HCT116 (cell line): ENCODE results near the gene TBX2. TPM values are rescaled to one million over a fixed set of nuclear protein-coding genes. Genes with fewer than 3 reads are reported as not detected.

Experiments
- ATAC-seq: fragments of 200-7000 bp; cut with Tn5 transposase; 2 replicates; pipeline ENCODE4 v1.9.1; 2020; ENCODE audit warnings: mild to moderate bottlenecking, moderate library complexity
- BruUV-seq: library from RNA; stranded (reverse); fragments of 400-500 nt; replicated peaks from 2 replicates; lab custom pipeline; 2021; lab: Mats Ljungman, UMichigan
- CTCF ChIA-PET: fragments of 300-600 bp; sonication (Branson Sonifier 250); formaldehyde crosslinking; loops from one replicate; lab custom pipeline; 2021; ENCODE audit warnings: antibody characterized with exemption; lab: Charles Lee
- POLR2A ChIA-PET: fragments of 300-600, 350-600 bp; sonication (Branson Sonifier 250); formaldehyde crosslinking; loops from one replicate; lab custom pipeline; 2021; ENCODE audit warnings: antibody characterized with exemption; lab: Charles Lee
- RAD21 ChIA-PET, 2 experiments: fragments of 300-600 bp; sonication (Branson Sonifier 250); formaldehyde crosslinking; loops; one replicate each; lab custom pipeline; 2023; ENCODE audit warnings: low total read pairs in 2 of 2; ENCODE audit not compliant: uncharacterized antibody in 2 of 2, unreplicated experiment in 2 of 2, low non-redundant PET in 1 of 2; lab: Charles Lee
- DNase-seq: peaks from one replicate; pipeline ENCODE4 v3.0.0-alpha.2; 2010; ENCODE audit warnings: low read depth, low spot score
- H2AFZ ChIP-seq: fragments of 200-600 bp; shearing (Covaris generic), sonication (generic); 2 replicates; pipeline ENCODE4 v1.6.1; 2017; ENCODE audit warnings: low read depth, mixed run types, mixed read lengths, antibody characterized with exemption, low read length; ENCODE audit not compliant: poor library complexity, severe bottlenecking
- H3K27ac ChIP-seq: 2 replicates; pipeline ENCODE4 v1.5.1; 2012; ENCODE audit warnings: low read depth, low read length
- H3K27me3 ChIP-seq: fragments of 200-600 bp; sonication (generic); 2 replicates; pipeline ENCODE4 v1.6.1; 2016; ENCODE audit warnings: mixed run types, low read length, mixed read lengths; ENCODE audit not compliant: insufficient read depth
- H3K36me3 ChIP-seq, 2 experiments: fragments of 200-500 bp in 1 of 2; fragments of 200-600 bp in 1 of 2; sonication (Bioruptor generic) in 1 of 2; sonication (generic) in 1 of 2; 2 replicates each; pipeline versions ENCODE4 v1.5.1 to v1.6.1; 2014 to 2016; ENCODE audit warnings: low read length in 2 of 2, inconsistent platforms in 1 of 2, mixed read lengths in 1 of 2, mixed run types in 1 of 2; ENCODE audit not compliant: insufficient read depth in 2 of 2, control insufficient read depth in 1 of 2
- H3K4me1 ChIP-seq, 2 experiments: fragments of 200-600 bp in 1 of 2; sonication (generic) in 1 of 2; 2 replicates each; pipeline versions ENCODE4 v1.5.1 to v1.6.1; 2012 to 2017; ENCODE audit warnings: low read length in 2 of 2, inconsistent platforms in 1 of 2, mild to moderate bottlenecking in 1 of 2, mixed read lengths in 1 of 2, mixed run types in 1 of 2, moderate library complexity in 1 of 2; ENCODE audit not compliant: insufficient read depth in 2 of 2, control insufficient read depth in 1 of 2
- H3K4me2 ChIP-seq: fragments of 200-600 bp; sonication (generic); 2 replicates; pipeline ENCODE4 v1.6.1; 2017; ENCODE audit warnings: mixed run types, low read length, mixed read lengths
- H3K4me3 ChIP-seq, 2 experiments: fragments of 200-600 bp in 1 of 2; sonication (generic) in 1 of 2; replicated peaks in 1 of 2; 2 replicates each; pipeline ENCODE4 v1.5.1; 2011 to 2016; ENCODE audit warnings: low read length in 2 of 2, control low read depth in 1 of 2, low read depth in 1 of 2, mild to moderate bottlenecking in 1 of 2, mixed read lengths in 1 of 2, mixed run types in 1 of 2
- H3K79me2 ChIP-seq: fragments of 200-600 bp; sonication (generic); 2 replicates; pipeline ENCODE4 v1.6.1; 2017; ENCODE audit warnings: mild to moderate bottlenecking, mixed run types, low read length, moderate library complexity, mixed read lengths; ENCODE audit not compliant: insufficient read depth
- H3K9ac ChIP-seq: fragments of 200-600 bp; sonication (generic); 2 replicates; pipeline ENCODE4 v1.6.1; 2016; ENCODE audit warnings: low read length, mixed read lengths
- H3K9me2 ChIP-seq: fragments of 200-600 bp; sonication (generic), shearing (Covaris generic); 2 replicates; pipeline ENCODE4 v1.6.1; 2017; ENCODE audit warnings: mixed run types, mild to moderate bottlenecking, moderate library complexity; ENCODE audit not compliant: insufficient read depth
- H3K9me3 ChIP-seq, 2 experiments: fragments of 200-500 bp in 1 of 2; fragments of 200-600 bp in 1 of 2; sonication (Bioruptor generic) in 1 of 2; sonication (generic) in 1 of 2; 2 replicates each; pipeline ENCODE4 v1.6.1; 2014 to 2017; ENCODE audit warnings: low read length in 2 of 2, mixed read lengths in 2 of 2, inconsistent platforms in 1 of 2, low read depth in 1 of 2, mild to moderate bottlenecking in 1 of 2, mixed run types in 1 of 2, moderate library complexity in 1 of 2; ENCODE audit not compliant: control insufficient read depth in 1 of 2, insufficient read depth in 1 of 2
- H4K20me1 ChIP-seq: fragments of 200-600 bp; sonication (generic), shearing (Covaris generic); 2 replicates; pipeline ENCODE4 v1.6.1; 2017; ENCODE audit warnings: mixed run types, mild to moderate bottlenecking, moderate library complexity; ENCODE audit not compliant: insufficient read depth
- CBX3 ChIP-seq: IDR thresholded peaks from 2 replicates; pipeline ENCODE4 v1.6.1; 2012; ENCODE audit warnings: low read depth
- FOSL1 ChIP-seq: IDR thresholded peaks from 2 replicates; pipeline ENCODE4 v1.6.1; 2012; ENCODE audit warnings: low read depth
- MAX ChIP-seq: IDR thresholded peaks from 2 replicates; pipeline ENCODE4 v1.6.1; 2012
- POLR2A ChIP-seq: IDR thresholded peaks from 2 replicates; pipeline ENCODE4 v1.7.0; 2011; ENCODE audit warnings: borderline replicate concordance; ENCODE audit not compliant: insufficient read depth, insufficient read length; ENCODE audit errors: extremely low read depth
- RAD21 ChIP-seq: IDR thresholded peaks from 2 replicates; pipeline ENCODE4 v1.6.1; 2012; ENCODE audit warnings: low read depth, mild to moderate bottlenecking
- SP1 ChIP-seq: IDR thresholded peaks from 2 replicates; pipeline ENCODE4 v1.6.1; 2012; ENCODE audit warnings: low read depth
- TCF7L2 ChIP-seq: IDR thresholded peaks from 2 replicates; pipeline ENCODE4 v1.7.0; 2011; ENCODE audit warnings: borderline replicate concordance, inconsistent platforms; ENCODE audit not compliant: insufficient read depth, insufficient read length; ENCODE audit errors: extremely low read depth
- intact Hi-C: fragments of 100-400 bp; cut with micrococcal nuclease; formaldehyde crosslinking; loops from 2 replicates; pipeline ENCODE4 v1.10.0; 2022
- total RNA-seq: library from RNA; stranded (reverse); gene quantifications from one replicate; pipeline ENCODE4 v1.2.1, GENCODE V29; 2021; ENCODE audit not compliant: unreplicated experiment
- TF ChIP-seq, protein P1 (sequence below): IDR thresholded peaks from 2 replicates; pipeline ENCODE4 v1.6.1; 2011; ENCODE audit warnings: mild to moderate bottlenecking, low read length, moderate library complexity; ENCODE audit not compliant: insufficient replicate concordance; ENCODE audit errors: extremely low read depth
- TF ChIP-seq, protein P2 (sequence below), 3 experiments: fragments of 200-600 bp in 1 of 3; sonication (generic) in 1 of 3; IDR thresholded peaks in 2 of 3; conservative IDR thresholded peaks in 1 of 3; 2 replicates each; pipeline ENCODE4 v1.5.1; 2012 to 2017; ENCODE audit warnings: low read depth in 2 of 3, low read length in 2 of 3, antibody characterized with exemption in 1 of 3, borderline replicate concordance in 1 of 3, control low read depth in 1 of 3, mild to moderate bottlenecking in 1 of 3, mixed read lengths in 1 of 3, mixed run types in 1 of 3, moderate library complexity in 1 of 3; ENCODE audit not compliant: insufficient read depth in 1 of 3

TBX2 gene
- total RNA-seq, 1 experiment from 2014 or later, result 0.71 TPM

- TF ChIP-seq, protein P1, sequence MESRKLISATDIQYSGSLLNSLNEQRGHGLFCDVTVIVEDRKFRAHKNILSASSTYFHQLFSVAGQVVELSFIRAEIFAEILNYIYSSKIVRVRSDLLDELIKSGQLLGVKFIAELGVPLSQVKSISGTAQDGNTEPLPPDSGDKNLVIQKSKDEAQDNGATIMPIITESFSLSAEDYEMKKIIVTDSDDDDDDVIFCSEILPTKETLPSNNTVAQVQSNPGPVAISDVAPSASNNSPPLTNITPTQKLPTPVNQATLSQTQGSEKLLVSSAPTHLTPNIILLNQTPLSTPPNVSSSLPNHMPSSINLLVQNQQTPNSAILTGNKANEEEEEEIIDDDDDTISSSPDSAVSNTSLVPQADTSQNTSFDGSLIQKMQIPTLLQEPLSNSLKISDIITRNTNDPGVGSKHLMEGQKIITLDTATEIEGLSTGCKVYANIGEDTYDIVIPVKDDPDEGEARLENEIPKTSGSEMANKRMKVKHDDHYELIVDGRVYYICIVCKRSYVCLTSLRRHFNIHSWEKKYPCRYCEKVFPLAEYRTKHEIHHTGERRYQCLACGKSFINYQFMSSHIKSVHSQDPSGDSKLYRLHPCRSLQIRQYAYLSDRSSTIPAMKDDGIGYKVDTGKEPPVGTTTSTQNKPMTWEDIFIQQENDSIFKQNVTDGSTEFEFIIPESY, result no peak
Measured at GRCh38 chr17:61425682-61426481, 26.2 kb downstream of the TBX2 start (continued).

DNA sequence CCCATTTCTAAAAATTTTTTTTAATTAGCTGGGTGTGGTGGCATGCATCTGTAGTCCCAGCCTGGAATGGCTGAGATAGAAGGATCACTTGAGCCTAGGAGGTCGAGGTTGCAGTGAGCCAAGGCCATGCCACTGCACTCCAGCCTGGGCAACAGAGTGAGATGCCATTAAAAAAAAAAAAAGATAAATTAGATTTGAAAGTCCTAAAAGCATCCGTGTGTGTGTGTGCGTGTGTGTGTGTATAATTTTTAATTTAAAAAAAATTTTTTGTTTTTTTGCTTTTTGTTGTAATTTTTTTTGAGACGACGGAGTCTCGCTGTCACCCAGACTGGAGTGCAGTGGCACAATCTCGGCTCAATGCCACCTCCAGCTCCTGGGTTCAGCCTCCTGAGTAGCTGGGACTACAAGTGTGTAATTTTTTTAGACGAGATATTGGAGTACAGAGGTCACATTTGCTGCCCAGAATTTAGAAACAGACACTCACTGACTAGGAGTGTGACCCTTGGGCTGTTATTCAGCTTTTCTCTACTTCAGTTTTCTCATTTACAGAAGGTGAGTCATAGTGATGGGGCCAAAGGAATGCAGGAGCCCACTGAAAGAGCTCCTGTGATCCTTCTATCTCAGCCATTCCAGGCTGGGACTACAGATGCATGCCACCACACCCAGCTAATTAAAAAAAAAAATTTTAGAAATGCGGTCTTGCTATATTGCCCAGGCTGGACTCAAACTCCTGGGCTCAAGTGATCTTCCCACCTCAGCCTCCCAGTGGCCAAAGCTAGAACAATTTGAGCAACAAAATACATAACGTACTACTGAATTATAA lies 27.1 kb downstream of the TBX2 start:
- peaks cover 38 to 47% of the 10 kb centered on the region in 2 experiments for H3K4me1 ChIP-seq
- H3K27ac ChIP-seq, result peak overlapping the region; percentile 89
- H3K9me2 ChIP-seq, result no peaks in the 10 kb centered on the region
- peak; percentile 79 for ATAC-seq
- TF ChIP-seq, protein P2, sequence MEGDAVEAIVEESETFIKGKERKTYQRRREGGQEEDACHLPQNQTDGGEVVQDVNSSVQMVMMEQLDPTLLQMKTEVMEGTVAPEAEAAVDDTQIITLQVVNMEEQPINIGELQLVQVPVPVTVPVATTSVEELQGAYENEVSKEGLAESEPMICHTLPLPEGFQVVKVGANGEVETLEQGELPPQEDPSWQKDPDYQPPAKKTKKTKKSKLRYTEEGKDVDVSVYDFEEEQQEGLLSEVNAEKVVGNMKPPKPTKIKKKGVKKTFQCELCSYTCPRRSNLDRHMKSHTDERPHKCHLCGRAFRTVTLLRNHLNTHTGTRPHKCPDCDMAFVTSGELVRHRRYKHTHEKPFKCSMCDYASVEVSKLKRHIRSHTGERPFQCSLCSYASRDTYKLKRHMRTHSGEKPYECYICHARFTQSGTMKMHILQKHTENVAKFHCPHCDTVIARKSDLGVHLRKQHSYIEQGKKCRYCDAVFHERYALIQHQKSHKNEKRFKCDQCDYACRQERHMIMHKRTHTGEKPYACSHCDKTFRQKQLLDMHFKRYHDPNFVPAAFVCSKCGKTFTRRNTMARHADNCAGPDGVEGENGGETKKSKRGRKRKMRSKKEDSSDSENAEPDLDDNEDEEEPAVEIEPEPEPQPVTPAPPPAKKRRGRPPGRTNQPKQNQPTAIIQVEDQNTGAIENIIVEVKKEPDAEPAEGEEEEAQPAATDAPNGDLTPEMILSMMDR (IDR thresholded peaks at IDR 0.05 in 2 of 3, conservative IDR thresholded peaks at IDR 0.05 in 1 of 3; ENCODE audit: borderline replicate concordance in 1 of 3, insufficient read depth in 1 of 3, low read depth in 2 of 3, low read length in 2 of 3), result peak in 2 of 3 experiments; percentile 34 to 46; a peak in 4 of 6 replicates
- TF ChIP-seq MAX, result peak; percentile 28
- peak; percentile 37; the same call in 1 of the 2 replicates for TF ChIP-seq RAD21
- TF ChIP-seq FOSL1, result peak; percentile 70; the same call in 1 of the 2 replicates
- TF ChIP-seq POLR2A, result no peak
- peak; percentile 60 for TF ChIP-seq SP1
- no peak for TF ChIP-seq TCF7L2
- peak; percentile 27; the same call in 1 of the 2 replicates for TF ChIP-seq CBX3
- H3K9ac ChIP-seq, result peak overlapping the region; percentile 9; the same call in 1 of the 2 replicates
- ChIA-PET POLR2A (no interaction called here), CTCF (interaction anchor here (1.1 to 2.7 kb wide), 7 partner anchors 15 to 683 kb away, joined by 3 to 17 read pairs (median 6); no protein-coding TSS in a partner anchor), RAD21 (interaction anchor here (1.0 to 1.2 kb wide), 2 partner anchors 15 to 69 kb away, joined by 3 read pairs; no protein-coding TSS in a partner anchor)
- no peak overlapping the region for H3K4me3 ChIP-seq
- H4K20me1 ChIP-seq, result no peaks in the 10 kb centered on the region
- no TSS peak for BruUV-seq
- intact Hi-C loops, result loop anchor here (2.0 kb wide), 2 partner anchors 68 to 124 kb away; no protein-coding TSS in a partner anchor
- H3K9me3 ChIP-seq, result peaks cover 0 to 6% of the 10 kb centered on the region in 2 experiments; a peak in 1 of 4 replicates
- H3K79me2 ChIP-seq, result no peaks in the 10 kb centered on the region
- peak; percentile 73 for DNase-seq
- H3K27me3 ChIP-seq, result no peaks in the 10 kb centered on the region
- peak overlapping the region; percentile 44 for H3K4me2 ChIP-seq
- H2AFZ ChIP-seq, result peak overlapping the region; percentile 37
- H3K36me3 ChIP-seq, result no peaks in the 10 kb centered on the region
